H54 (cell line): ENCODE measurements around the gene MXRA8.

Experiments
- DNase-seq: peaks from one replicate; pipeline ENCODE4 v3.0.0; 2011; ENCODE audit warnings: low spot score, mixed read lengths; ENCODE audit not compliant: insufficient read length
- FAIRE-seq: peaks from 3 replicates; lab custom pipeline; 2011; peaks lifted over from hg19 to GRCh38; lab: Jason Lieb, UNC
- POLR2A ChIP-seq: IDR thresholded peaks from 2 replicates; pipeline ENCODE4 v1.6.1; 2011; ENCODE audit warnings: low read depth, mild to moderate bottlenecking, low read length

Gene MXRA8

DNA sequence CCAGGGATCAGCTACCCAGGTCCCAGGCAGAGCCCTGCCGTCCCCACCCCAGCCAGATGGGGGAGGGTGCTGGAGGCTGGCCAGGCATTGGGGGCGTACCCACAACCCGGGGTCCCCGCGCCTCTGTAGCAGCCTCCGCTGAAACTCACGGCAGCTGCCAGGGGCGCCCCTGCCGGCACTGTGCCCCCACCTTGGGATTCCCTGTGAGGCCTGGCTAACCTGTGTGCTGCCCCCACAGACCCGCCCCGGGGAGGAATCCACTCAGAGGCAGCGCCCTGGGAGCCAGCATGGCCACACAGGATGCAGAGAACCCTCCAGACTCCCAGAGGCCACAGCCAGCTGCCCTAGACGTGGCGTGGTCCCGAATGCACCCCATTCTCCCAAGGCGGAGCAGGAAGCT lies 13.0 kb downstream of the MXRA8 start:
- FAIRE-seq (no peak), DNase-seq (no peak)
- TF ChIP-seq POLR2A, result no peak

DNA sequence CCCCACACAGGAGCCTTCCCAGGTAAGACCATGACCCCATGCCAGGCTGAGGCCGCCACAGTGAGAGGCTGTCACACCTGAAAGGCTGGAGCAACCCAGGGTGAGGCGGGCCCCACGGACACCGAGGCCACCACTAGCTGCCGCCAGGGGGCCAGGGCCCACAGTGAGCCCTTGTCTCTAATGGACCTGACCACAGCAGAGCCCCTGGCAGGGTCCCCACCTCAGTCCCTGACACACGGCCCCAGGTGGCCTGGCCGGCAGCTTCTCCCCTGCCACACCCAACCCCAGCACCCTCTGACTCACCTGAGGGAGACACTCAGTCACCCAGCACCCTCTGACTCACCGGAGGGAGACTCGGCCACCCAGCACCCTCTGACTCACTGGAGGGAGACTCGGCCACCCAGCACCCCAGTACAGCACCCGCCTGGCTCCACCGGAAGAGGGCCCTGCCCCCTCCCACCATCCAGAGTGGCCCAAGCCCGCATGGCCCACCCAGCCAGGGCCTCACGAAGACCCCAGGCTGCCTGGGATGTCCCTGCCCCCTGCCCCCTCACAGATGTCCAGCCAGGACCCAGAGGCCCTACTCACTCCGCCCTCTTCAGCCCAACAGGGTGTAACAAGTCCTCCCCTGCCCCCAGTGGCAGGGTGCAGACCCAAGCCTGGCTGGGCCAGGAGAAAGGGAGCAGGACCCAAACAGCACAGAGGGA lies 13.5 kb downstream of the MXRA8 start:
- DNase-seq, result peak; percentile 94
- FAIRE-seq, result peak; percentile 71
- no peak for TF ChIP-seq POLR2A

GRCh38 chr1:1343811-1344421 lies 14.4 kb downstream of the MXRA8 start:
- FAIRE-seq (no peak), DNase-seq (no peak)
- TF ChIP-seq POLR2A, result no peak

DNA sequence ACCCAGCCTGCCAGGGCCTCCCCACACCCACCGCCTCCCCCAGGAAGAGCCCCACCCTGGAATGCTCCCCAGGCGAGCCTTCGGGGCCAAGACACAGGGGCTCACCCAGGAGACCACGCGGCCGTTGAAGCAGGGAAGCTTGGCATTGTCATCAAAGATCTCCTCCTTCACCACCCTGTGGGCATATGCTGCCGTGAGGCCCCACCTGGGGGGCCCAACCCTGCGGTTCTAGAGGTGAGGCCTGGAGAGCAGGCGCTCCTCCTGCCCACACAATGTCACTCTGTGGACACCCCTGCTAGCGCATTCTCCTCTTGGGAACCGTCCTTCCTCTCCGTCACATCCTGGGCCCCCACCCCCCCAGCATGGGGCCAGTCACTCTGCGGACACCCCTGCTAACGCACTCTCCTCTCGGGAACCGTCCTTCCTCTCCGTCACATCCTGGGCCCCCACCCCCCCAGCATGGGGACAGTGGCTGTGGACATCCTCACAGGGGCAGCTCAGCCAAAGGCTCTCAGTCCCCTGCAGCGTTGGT lies 15.7 kb downstream of the MXRA8 start:
- DNase-seq (no peak), FAIRE-seq (no peak)
- TF ChIP-seq POLR2A, result no peak

DNA sequence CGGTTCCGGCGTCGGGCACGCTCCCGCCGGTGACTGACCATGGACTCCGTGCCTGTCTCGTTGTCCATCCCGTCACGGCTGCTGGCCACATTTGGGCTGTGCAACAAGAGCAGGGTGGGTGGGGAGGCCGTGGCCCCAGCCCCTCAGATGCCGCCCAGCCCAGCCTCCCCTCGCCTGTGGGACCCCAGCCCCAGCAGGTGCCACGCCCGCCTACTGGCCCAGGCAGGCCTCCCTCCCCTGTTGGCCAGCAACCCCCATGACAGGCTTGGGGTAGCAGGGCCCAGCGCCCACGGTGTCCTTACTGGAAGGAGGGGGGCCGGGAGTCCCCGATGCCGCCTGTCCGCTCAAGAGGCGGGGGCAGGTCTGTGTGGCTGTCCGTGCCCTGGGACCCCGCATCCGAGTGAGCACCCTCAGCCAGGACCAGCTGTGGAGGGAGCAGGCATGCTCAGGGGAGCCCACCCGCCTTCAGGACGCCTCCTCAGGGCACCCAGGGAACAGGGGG lies 16.2 kb downstream of the MXRA8 start:
- TF ChIP-seq POLR2A, result no peak
- DNase-seq (no peak), FAIRE-seq (no peak)

DNA sequence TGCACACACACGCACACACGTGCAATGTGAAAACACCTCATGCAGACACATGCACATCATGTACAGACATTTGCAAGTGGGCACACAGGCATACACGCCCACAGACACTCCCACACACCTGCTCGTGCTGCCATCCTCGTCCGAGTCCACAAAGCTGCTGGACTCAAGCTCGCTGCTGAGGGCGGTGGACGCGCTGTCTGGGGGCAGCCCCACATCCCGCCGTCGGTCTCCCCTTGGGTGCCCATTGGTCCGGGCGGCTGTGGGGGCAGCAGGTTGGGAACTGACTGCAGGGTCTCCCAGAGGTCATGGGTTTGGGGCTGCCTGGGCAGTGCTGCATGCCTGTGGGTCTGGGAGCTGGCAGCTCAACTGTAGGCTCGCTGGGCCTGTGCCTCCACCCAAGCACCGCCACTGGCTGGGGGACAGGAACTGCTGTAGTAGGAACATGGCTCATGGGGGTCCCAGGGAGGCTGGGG lies 16.8 kb downstream of the MXRA8 start:
- no peak for FAIRE-seq
- TF ChIP-seq POLR2A, result no peak
- no peak for DNase-seq

GRCh38 chr1:1340791-1341548 lies 17.4 kb downstream of the MXRA8 start:
- no peak for FAIRE-seq

GRCh38 chr1:1340185-1340584 lies 18.2 kb downstream of the MXRA8 start:
- no peak for FAIRE-seq
- TF ChIP-seq POLR2A, result no peak
- DNase-seq, result no peak

More at GRCh38 chr1:1340791-1341548, 17.4 kb downstream of the MXRA8 start:
- no peak for TF ChIP-seq POLR2A
- no peak for DNase-seq

GRCh38 chr1:1338278-1338677 lies 20.1 kb downstream of the MXRA8 start:
- FAIRE-seq, result no peak

GRCh38 chr1:1337793-1338147 lies 20.6 kb downstream of the MXRA8 start:
- no peak for DNase-seq

More at GRCh38 chr1:1338278-1338677, 20.1 kb downstream of the MXRA8 start:
- no peak for TF ChIP-seq POLR2A
- DNase-seq, result no peak

GRCh38 chr1:1336931-1337792 lies 21.2 kb downstream of the MXRA8 start:
- DNase-seq (no peak), FAIRE-seq (no peak)
- no peak for TF ChIP-seq POLR2A

More at GRCh38 chr1:1337793-1338147, 20.6 kb downstream of the MXRA8 start:
- no peak for TF ChIP-seq POLR2A
- no peak for FAIRE-seq

GRCh38 chr1:1336446-1336845 lies 21.9 kb downstream of the MXRA8 start:
- DNase-seq (no peak), FAIRE-seq (no peak)
- TF ChIP-seq POLR2A, result no peak

DNA sequence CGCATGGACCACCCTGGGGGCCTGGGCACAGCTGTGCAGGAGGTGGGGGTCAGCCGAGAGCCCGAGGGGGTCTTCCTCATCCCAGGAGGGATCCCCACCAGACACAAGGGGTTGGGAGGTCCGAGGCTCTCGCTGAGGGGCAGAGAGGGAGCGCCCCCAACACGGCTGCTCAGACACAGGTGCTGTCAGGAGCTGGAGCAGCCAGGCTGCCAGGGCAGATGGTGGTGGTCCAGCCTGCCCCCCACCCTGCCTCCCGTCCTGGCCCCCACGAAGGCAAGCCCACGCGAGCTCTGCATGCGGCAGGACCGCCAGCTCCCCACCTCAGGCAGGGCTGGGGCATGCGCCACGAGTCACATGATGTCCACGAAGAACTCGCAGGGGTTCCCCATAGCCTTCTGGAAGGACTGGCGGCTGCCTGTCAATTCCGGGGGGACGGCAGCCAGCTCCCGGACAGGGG lies 22.5 kb downstream of the MXRA8 start:
- FAIRE-seq (no peak), DNase-seq (no peak)
- no peak for TF ChIP-seq POLR2A
